Stromal cell of bone marrow (primary cell): ENCODE results near the gene CERS4.
"Not testable (repeated sequence)": the region's sequence is repeated elsewhere in the genome, so short reads cannot be mapped to it uniquely, and the experiment has no call there.

Experiments
- DNase-seq: peaks from one replicate; pipeline ENCODE4 v3.0.0-alpha.2; 2012; ENCODE audit warnings: low read depth

Gene CERS4

GRCh38 chr19:8210421-8211101 is 1.4 kb downstream of the CERS4 start:
- no peak for DNase-seq

DNA sequence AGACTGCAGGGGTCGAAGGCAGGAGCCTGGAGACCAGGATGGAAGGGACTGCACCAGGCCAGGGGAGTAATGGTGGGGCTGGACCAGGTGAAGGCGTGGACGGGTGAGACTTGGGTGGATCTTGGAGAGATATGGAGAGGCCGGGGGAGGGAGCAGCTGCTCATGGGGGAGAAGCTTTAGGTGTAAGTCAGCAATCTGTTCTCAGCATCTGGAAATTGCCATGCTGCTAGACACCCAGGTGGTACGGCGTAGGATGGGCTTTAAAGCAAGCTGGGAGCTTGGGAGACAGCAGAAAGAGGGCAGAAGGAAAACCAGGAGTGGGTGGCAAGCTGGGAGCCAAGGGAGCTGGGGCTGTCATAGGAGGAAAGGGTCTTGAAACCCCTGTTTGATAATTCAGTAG is 3.0 kb downstream of the CERS4 start:
- no peak for DNase-seq

DNA sequence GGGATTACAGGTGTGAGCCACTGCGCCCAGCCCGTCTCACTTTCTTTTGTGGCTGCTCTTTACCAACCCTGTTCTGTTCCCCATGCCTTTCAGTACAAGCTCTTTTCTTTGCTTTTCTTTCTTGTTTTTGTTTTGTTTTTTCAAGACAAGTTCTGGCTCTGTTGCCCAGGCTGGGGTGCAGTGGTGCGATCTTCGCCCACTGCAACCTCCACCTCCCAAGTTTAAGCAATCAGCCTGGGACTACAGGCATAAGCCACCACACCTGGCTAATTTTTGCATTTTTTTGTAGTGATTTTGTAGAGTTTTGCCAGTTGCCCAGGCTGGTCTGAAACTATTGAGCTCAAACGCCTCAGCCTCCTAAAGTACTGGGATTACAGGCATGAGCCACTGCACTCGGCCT is 3.7 kb downstream of the CERS4 start:
- DNase-seq: no peak

GRCh38 chr19:8213827-8214672 is 4.9 kb downstream of the CERS4 start:
- DNase-seq: no peak

GRCh38 chr19:8214802-8215201 is 5.6 kb downstream of the CERS4 start:
- DNase-seq: no peak

DNA sequence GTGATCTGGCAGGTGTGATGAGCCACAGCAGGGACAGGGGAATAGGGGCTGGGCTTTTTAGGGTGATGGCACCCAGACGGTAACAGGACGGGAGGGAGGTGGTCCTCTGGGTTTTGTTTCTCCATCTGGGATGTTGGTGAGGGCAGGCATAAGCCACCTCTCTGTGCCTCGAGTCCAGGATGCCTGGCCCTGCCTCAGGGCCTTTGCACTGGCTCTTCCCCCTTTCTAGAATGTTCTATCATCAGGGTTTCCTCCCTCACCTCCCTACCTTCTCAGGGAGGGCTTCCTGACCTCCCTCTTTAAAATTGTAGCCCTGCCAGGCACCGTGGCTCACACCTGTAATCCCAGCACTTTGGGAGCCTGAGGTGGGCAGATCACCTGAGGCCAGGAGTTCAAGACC is 6.6 kb downstream of the CERS4 start:
- DNase-seq: no peak

DNA sequence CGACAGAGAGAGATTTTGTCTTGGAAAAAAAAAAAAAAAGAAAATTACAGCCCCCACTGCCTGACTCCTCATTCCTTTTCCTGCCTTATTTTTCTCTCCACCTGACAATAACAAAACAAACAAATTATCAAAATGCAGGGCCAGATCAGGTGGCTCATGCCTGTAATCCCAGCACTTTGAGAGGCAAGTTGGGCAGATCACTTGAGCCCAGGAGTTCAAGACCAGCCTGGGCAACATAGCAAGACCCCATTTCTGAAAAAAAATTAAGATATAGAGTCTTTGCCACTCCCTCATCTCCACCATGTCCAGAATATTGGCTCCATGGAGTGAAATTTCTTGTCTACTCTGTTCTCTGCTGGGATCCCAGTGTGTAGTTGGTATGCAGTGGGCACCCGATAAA is 7.2 kb downstream of the CERS4 start:
- no peak for DNase-seq

DNA sequence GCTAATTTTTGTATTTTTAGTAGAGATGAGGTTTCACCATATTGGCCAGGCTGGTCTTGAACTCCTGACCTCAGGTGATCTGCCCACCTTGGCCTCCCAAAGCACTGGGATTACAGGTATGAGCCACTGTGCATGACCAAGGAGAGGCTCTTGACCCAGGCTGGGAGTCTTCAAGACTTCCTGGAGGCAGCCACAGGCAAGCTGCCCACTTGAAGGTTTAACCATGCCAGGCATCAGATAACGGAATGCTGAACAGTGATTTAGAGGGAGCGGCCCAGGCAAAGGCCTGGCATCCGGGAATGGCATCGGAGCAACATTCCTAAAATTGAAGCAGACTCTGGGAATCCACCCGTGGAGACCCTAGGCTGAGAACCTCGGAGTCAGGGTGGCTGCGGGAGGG is 9.0 kb downstream of the CERS4 start:
- DNase-seq: not testable (repeated sequence)

DNA sequence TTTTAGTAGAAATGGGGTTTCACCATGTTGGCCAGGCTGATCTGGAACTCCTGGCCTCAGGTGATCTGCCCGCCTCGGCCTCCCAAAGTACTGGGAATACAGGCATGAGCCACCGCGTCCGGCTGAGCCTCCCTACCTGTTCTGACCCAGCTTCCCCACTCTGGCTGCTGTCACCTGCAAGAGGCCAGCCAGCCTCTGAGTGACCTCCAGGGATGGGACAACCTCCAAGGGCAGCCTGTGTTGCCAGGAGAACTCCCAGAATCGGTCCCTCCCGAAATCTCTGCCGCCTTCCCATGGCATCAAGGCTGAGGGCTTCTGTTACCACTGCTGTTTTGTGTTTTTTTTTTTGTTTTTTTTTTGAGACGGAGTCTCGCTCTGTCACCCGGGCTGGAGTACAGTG is 11.3 kb downstream of the CERS4 start:
- no peak for DNase-seq

DNA sequence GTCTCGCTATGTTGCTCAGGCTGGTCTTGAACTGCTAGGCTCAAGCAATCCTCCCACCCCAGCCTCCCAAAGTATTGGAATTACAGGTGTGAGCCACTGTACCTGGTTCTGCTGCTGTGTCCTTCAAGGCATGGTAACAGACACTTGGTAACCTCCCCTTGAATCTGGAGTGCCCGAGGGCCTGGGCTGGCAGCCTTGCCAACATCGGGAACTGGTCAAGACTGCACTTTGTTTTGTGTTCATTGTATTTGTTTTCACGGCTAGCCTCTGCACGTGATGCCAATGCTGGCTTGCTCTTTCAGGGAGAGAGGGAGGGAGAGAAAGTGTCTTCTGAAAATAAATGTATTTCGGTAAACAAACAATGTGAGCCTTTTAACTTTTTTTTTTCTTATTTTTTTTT is 12.0 kb downstream of the CERS4 start:
- DNase-seq: no peak

DNA sequence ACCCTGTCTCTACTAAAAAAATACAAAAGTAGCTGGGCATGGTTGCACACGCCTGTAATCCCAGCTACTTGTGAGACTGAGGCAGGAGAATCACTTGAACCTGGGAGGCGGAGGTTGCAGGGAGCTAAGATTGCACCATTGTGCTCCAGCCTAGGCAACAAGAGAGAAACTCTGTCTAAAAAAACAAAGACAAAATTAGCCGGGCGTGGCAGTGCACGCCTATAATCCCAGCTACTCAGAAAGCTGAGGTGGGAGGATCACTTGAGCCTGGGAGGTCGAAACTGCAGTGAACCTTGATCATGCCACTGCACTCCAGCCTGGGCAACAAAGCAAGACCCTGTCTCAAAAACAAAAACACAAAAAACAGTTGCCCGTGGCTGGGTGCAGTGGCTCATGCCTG is 14.3 kb downstream of the CERS4 start:
- not testable (repeated sequence) for DNase-seq

DNA sequence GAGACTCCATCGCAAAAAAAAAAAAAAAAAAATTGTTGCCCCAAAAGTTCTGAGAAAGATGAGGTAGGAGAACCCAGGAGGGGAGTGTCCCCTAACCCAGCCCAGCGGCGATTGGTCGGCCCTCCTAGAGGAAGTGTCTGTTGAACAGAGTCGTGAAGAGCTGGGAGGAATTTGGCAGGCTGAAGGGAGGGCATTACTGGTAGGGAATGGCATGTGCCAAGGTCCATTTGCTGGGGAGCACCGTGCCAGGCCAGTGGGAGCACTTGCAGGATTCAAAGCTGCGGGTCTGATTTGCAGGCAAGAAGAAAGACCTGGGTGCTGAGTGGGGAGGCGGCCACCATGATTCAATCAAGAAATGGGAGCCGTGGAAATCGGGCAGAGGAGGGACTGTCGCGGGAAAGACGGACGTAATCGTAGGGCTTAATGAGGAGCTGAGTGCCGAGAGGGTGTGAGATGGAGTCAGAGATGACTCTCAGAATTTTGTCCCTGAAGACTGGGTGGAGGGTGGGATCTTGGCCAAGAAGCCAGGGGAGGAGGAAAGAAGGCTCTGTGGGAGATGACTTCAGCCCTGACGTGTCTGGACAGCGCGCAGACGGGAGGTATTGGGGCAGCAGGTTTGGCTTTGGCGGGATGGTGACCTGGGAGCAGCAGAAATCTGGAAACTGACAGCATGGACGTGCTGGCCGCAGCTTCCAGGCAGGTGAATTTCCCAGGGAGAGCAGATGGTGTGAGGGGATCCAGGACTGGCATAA is 15.4 kb downstream of the CERS4 start:
- peak; percentile 74 for DNase-seq

DNA sequence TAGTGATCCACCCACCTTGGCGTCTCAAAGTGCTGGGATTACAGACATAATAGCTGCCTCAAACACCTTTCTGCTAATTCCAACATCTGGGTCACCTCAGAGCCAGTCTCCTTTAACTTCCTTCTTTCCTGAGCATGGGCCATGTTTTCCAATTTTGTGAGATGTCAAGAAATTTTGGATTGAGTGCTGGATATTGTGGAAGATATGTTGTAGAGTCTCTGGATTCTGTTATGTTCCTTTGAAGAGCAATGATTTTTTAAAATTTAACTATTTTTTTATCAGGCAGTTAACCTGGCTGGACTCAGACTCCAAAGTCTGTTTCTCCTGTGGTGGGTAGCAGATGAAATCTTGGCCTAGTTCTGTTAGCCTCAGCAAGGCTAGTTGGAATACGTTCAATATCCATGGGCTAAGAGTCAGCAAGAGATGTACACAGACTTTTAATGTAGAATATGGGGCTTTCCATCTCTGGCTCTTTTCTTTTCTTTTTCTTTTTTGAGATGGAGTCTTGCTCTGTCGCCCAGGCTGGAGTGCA is 22.0 kb downstream of the CERS4 start:
- DNase-seq: no peak

GRCh38 chr19:8233370-8233769 is 24.2 kb downstream of the CERS4 start:
- no peak for DNase-seq

GRCh38 chr19:8237026-8237425 is 27.9 kb downstream of the CERS4 start:
- DNase-seq: no peak

DNA sequence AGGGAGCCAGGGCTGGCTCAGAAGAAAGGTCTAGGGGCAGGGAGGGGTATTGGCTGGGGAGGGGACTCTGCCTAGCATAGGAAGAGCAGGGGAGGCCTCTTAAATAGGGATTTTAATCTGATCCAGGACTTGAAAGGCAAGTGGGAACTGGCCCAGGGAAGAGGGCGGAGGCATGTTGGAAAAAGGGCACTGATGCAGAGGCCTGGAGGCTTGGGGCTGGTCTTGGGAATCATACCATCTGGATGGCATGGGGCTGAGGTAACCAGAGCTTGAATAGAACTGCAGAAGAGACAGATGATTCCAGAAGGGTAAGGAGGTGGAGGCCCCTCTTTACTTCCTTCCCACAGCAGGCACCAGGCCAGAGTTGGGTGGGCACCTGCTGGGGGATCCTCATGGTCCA is 29.1 kb downstream of the CERS4 start:
- no peak for DNase-seq

DNA sequence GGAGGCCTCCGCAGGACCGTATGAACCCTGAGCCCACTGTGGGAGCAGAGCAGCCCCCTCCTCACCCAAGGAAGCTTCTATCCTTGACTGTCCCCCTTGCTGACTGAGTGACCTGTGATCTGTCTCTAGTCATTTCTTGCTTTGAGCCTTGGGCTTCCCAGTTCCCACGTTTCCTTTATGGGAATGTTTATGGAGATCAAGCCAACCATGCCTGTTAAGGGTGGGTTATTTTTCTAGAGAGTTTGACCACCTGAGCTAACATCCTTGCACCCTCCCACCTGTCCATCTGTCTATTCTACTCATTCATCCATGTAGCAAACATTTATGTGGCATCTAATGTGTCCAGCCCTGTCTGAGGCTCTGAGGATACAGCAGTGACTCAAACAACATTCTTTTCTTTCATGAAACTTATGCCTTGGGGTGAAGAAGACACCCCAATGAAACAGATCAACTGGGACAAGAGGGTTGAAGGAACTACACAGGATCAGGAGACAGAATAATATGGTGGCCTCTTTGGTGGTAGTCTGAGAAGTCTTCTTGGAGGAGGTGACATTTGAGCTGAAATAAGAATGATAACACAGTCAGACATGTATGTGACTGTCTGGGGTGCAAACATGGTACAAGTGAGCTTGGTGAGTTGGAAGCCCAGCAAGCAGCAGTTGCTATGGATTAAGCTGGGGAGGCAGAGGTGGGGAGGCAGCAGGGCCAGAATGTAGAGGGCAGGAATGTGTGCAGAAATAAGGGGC is 30.5 kb downstream of the CERS4 start:
- DNase-seq: no peak

GRCh38 chr19:8240274-8241229 is 31.4 kb downstream of the CERS4 start:
- peak; percentile 85 for DNase-seq

DNA sequence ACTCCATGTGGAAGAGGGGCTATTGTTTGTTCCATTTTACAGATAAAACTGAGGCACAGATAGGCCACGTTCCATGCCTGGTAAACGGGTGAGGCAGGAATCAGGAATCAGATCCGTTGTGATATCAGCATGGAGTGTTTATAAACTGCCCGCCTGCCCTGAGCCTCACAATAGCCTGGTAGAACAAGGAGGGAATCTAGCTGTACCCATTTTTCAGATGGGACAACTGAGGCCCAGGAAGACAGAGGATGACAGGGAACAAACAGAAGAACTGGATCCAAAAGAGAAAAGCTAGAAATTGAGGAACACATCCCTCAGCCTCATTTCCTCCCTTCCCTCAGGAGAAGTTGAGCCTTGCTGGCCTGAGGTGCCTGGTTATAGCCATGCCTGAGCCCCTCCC is 32.5 kb downstream of the CERS4 start:
- DNase-seq: no peak

DNA sequence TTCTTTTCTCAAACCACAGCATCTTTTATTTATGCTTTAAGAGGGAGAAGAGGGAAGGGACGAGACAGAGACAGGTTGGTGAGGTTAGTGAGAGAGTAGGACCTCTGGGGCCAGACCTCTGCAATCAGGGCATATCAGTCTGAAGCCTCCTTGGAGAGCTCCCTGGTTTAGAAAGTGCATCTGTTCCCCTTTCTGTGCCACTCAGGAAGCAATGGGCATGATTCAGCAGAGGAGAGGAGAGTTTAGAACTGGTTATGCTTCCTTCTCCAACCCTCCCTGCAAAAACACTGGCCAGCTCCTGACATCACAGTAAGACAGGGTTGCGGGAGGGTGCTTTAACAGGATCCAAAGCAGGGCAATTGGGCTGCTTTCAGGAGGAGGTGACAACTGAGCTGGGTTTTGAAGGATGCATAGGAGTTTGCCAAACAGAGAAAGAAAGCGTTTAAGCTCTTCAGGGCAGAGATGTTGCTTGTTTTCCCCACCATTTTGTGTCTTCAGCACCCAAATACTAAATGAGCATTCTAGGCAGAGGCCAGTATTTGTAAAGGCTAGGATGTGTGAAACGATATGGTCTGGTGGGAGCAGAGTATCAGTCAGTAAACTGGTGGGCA is 33.1 kb downstream of the CERS4 start:
- no peak for DNase-seq
